ENCODE results near the gene HSD17B3.

DNA sequence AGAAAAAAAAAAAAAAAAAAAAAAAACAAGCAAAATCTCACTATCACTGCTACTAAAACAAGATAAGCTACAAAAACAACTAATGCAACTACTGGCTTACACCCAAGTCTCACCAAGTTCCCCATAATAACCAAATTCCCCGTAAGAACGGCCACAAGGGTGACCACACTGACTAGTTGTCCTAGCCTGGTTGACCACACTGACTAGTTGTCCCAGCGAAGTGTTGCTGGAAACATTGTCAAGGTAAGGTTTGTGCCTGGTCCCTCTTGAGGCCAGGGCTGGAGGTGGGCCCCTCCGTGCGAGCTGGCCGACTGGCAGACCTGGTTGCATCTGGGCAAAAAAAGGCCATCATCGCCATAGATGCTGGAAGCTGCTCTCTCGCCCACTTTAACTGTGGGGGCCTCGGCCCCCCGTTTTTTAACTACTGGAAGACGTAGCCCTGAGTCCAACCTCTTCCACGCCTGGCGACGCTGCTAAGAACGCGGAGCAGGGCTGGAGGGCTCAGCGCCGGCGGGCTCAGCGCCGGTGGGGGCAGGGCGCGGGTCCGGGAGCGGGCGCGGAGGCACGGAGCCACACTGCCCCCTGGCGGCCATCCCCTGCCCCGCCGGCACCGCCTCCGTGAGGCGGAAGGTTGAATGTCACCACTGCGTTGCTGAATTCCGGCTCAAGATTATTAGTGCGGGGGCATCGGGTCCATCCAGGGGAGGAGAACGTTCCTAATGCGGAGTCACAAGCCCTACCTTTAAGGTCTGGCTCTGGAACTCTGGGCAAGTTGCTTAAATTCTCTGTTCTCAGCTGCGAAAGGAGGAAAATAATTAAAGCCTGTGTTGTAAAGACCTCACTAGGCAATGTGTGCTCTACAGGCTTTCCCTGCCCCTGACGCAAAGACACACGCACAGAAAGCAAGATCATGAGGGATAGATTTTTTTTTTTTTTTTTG, 84.0 kb downstream of the HSD17B3 start:
- TF ChIP-seq, protein P1, sequence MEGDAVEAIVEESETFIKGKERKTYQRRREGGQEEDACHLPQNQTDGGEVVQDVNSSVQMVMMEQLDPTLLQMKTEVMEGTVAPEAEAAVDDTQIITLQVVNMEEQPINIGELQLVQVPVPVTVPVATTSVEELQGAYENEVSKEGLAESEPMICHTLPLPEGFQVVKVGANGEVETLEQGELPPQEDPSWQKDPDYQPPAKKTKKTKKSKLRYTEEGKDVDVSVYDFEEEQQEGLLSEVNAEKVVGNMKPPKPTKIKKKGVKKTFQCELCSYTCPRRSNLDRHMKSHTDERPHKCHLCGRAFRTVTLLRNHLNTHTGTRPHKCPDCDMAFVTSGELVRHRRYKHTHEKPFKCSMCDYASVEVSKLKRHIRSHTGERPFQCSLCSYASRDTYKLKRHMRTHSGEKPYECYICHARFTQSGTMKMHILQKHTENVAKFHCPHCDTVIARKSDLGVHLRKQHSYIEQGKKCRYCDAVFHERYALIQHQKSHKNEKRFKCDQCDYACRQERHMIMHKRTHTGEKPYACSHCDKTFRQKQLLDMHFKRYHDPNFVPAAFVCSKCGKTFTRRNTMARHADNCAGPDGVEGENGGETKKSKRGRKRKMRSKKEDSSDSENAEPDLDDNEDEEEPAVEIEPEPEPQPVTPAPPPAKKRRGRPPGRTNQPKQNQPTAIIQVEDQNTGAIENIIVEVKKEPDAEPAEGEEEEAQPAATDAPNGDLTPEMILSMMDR (IDR thresholded peaks at IDR 0.05), result peak; percentile 75 to 100 (median 96)
- TF ChIP-seq POLR2A (IDR thresholded peaks at IDR 0.05), result no peak
- TF ChIP-seq POLR2AphosphoS5 (IDR thresholded peaks at IDR 0.05; ENCODE audit: insufficient read depth in 1 of 2, low read depth in 1 of 2), result peak in 1 of 2 donors; percentile 38

Data from vagina (tissue), 2 donors.